Right atrium auricular region (tissue), 2 donors: Measurements from ENCODE around the gene FHIT. TPM values are rescaled to one million over a fixed set of nuclear protein-coding genes. Genes with fewer than 3 reads are reported as not detected.

Experiments used
- DNase-seq: peaks from one replicate; pipeline ENCODE4 v3.0.0-alpha.2; 2019; ENCODE audit warnings: low spot score
- H3K27ac ChIP-seq, 2 donors: fragments of 200-600 bp; sonication (generic); 1 replicate in 1 of 2; 2 replicates in 1 of 2; pipeline ENCODE4 v1.5.1; 2016 to 2019
- H3K27me3 ChIP-seq, 2 donors: fragments of 200-600 bp; sonication (generic); one replicate each; pipeline versions ENCODE4 v1.5.1 to v1.6.0; 2017 to 2019
- H3K36me3 ChIP-seq: fragments of 200-600 bp; sonication (generic); one replicate; pipeline ENCODE4 v1.5.1; 2016
- H3K4me1 ChIP-seq, 2 donors: fragments of 200-600 bp; sonication (generic); one replicate each; pipeline versions ENCODE4 v1.5.1 to v1.6.0; 2017 to 2019
- H3K4me3 ChIP-seq, 2 donors: fragments of 200-600 bp; sonication (generic); 1 replicate in 1 of 2; 2 replicates in 1 of 2; pipeline ENCODE4 v1.5.1; 2017 to 2019; ENCODE audit warnings: mild to moderate bottlenecking in 1 of 2, moderate library complexity in 1 of 2
- H3K9me3 ChIP-seq, 2 donors: fragments of 200-600 bp; sonication (generic); one replicate each; pipeline ENCODE4 v1.5.1; 2019
- CTCF ChIP-seq, 2 donors: fragments of 200-600 bp; sonication (generic); IDR thresholded peaks; one replicate each; pipeline ENCODE4 v1.5.1; 2019; ENCODE audit warnings: antibody characterized with exemption in 2 of 2
- total RNA-seq, 2 donors: library from RNA; depleted of rRNA; stranded (reverse); fragments of >200 nt; gene quantifications; one replicate each; pipeline ENCODE4 v1.1.0, GENCODE V29; 2016

Gene FHIT
- total RNA-seq, 2 donors from 2014 or later, result 10.4 to 11.0 TPM

GRCh38 chr3:60475096-60475495 is 776.2 kb downstream of the FHIT start:
- H3K27me3 ChIP-seq, result no peaks in the 10 kb centered on the region
- H3K4me3 ChIP-seq, result no peak overlapping the region
- no peak overlapping the region for H3K27ac ChIP-seq
- no peak for DNase-seq
- no peaks in the 10 kb centered on the region for H3K4me1 ChIP-seq
- no peaks in the 10 kb centered on the region for H3K9me3 ChIP-seq
- TF ChIP-seq CTCF (IDR thresholded peaks at IDR 0.05), result no peak
- H3K36me3 ChIP-seq, result no peaks in the 10 kb centered on the region

GRCh38 chr3:60469481-60469880 is 781.8 kb downstream of the FHIT start:
- TF ChIP-seq CTCF (IDR thresholded peaks at IDR 0.05), result no peak
- H3K4me3 ChIP-seq, result no peak overlapping the region
- H3K27me3 ChIP-seq, result no peaks in the 10 kb centered on the region
- no peaks in the 10 kb centered on the region for H3K4me1 ChIP-seq
- no peak overlapping the region for H3K27ac ChIP-seq
- no peak for DNase-seq
- peaks cover 0 to 13% of the 10 kb centered on the region in 2 donors for H3K9me3 ChIP-seq
- no peaks in the 10 kb centered on the region for H3K36me3 ChIP-seq

GRCh38 chr3:60463685-60464084 is 787.6 kb downstream of the FHIT start:
- Histone ChIP-seq H3K36me3 (no peaks in the 10 kb centered on the region), H3K27ac (no peak overlapping the region), H3K27me3 (no peaks in the 10 kb centered on the region), H3K4me3 (no peak overlapping the region), H3K4me1 (no peaks in the 10 kb centered on the region), H3K9me3 (peaks cover 0 to 13% of the 10 kb centered on the region in 2 donors)
- DNase-seq, result no peak
- TF ChIP-seq CTCF (IDR thresholded peaks at IDR 0.05), result no peak

GRCh38 chr3:60461267-60461666 is 790.0 kb downstream of the FHIT start:
- Histone ChIP-seq H3K27ac (no peak overlapping the region), H3K4me1 (no peaks in the 10 kb centered on the region), H3K4me3 (no peak overlapping the region), H3K36me3 (no peaks in the 10 kb centered on the region), H3K9me3 (peaks cover 0 to 9% of the 10 kb centered on the region in 2 donors), H3K27me3 (no peaks in the 10 kb centered on the region)
- no peak for DNase-seq
- no peak for TF ChIP-seq CTCF (IDR thresholded peaks at IDR 0.05)

- H3K27ac ChIP-seq, result no peak overlapping the region
- H3K4me3 ChIP-seq, result no peak overlapping the region
- H3K27me3 ChIP-seq, result no peaks in the 10 kb centered on the region
- no peak for TF ChIP-seq CTCF (IDR thresholded peaks at IDR 0.05)
- no peak for DNase-seq
- H3K36me3 ChIP-seq, result no peaks in the 10 kb centered on the region
- no peaks in the 10 kb centered on the region for H3K4me1 ChIP-seq
- no peaks in the 10 kb centered on the region for H3K9me3 ChIP-seq
Measured at GRCh38 chr3:60456180-60456579, 795.1 kb downstream of the FHIT start.

GRCh38 chr3:60453326-60453725 is 797.9 kb downstream of the FHIT start:
- H3K9me3 ChIP-seq, result no peaks in the 10 kb centered on the region
- H3K27me3 ChIP-seq, result no peaks in the 10 kb centered on the region
- no peak overlapping the region for H3K27ac ChIP-seq
- TF ChIP-seq CTCF (IDR thresholded peaks at IDR 0.05), result no peak
- H3K4me1 ChIP-seq, result no peaks in the 10 kb centered on the region
- no peaks in the 10 kb centered on the region for H3K36me3 ChIP-seq
- no peak overlapping the region for H3K4me3 ChIP-seq
- no peak for DNase-seq
